Endothelial cell of umbilical vein (primary cell): ENCODE data around the gene ROBO2. TPM values are rescaled to one million over a fixed set of nuclear protein-coding genes. Genes with fewer than 3 reads are reported as not detected.

Source experiments
- BruUV-seq: library from RNA; stranded (reverse); fragments of 400-500 nt; replicated peaks from 2 replicates; lab custom pipeline; 2021; lab: Mats Ljungman, UMichigan
- CTCF ChIA-PET: fragments of 300-600, 350-600 bp; sonication (Branson Sonifier 250); formaldehyde crosslinking; loops from one replicate; lab custom pipeline; 2021; ENCODE audit warnings: antibody characterized with exemption, inconsistent platforms; lab: Charles Lee
- POLR2A ChIA-PET: fragments of 300-600, 350-600 bp; sonication (Branson Sonifier 250); formaldehyde crosslinking; loops from one replicate; lab custom pipeline; 2021; ENCODE audit warnings: antibody characterized with exemption, inconsistent platforms; lab: Charles Lee
- DNase-seq: peaks from one replicate; pipeline ENCODE4 v3.0.0-alpha.2; 2011; ENCODE audit warnings: low read depth, low spot score
- FAIRE-seq: peaks from 2 replicates; lab custom pipeline; 2011; peaks lifted over from hg19 to GRCh38; lab: Jason Lieb, UNC
- H2AFZ ChIP-seq: 2 replicates; pipeline ENCODE4 v1.6.0; 2012; ENCODE audit warnings: low read depth, low read length, control low read depth, inconsistent platforms
- H3K27ac ChIP-seq: 2 replicates; pipeline ENCODE4 v1.5.1; 2011; ENCODE audit warnings: low read depth, mild to moderate bottlenecking, control low read depth, low read length, moderate library complexity; ENCODE audit not compliant: insufficient read depth
- H3K27me3 ChIP-seq, 2 experiments: 2 replicates each; pipeline versions ENCODE4 v1.6.0 to v1.6.1; 2011; ENCODE audit warnings: low read length in 2 of 2, mixed read lengths in 1 of 2; ENCODE audit not compliant: control insufficient read depth in 2 of 2, insufficient read depth in 2 of 2
- H3K36me3 ChIP-seq, 2 experiments: 2 replicates in 1 of 2; 3 replicates in 1 of 2; pipeline ENCODE4 v1.5.1; 2011; ENCODE audit warnings: low read length in 2 of 2, mild to moderate bottlenecking in 1 of 2, moderate library complexity in 1 of 2; ENCODE audit not compliant: control insufficient read depth in 2 of 2, insufficient read depth in 2 of 2; ENCODE audit errors: extremely low read depth in 1 of 2
- H3K4me1 ChIP-seq: 3 replicates; pipeline ENCODE4 v1.5.1; 2011; ENCODE audit warnings: mild to moderate bottlenecking, low read length; ENCODE audit not compliant: control insufficient read depth, insufficient read depth; ENCODE audit errors: extremely low read depth
- H3K4me2 ChIP-seq: 2 replicates; pipeline ENCODE4 v1.6.1; 2011; ENCODE audit warnings: low read length, control low read depth, mixed read lengths; ENCODE audit not compliant: insufficient read depth
- H3K4me3 ChIP-seq, 3 experiments: fragments of 200-600 bp in 1 of 3; sonication (generic), shearing (Covaris generic) in 1 of 3; replicated peaks in 1 of 3; 2 replicates each; pipeline ENCODE4 v1.5.1; 2011 to 2016; ENCODE audit warnings: control low read depth in 3 of 3, low read length in 3 of 3, mild to moderate bottlenecking in 2 of 3, inconsistent platforms in 1 of 3, low read depth in 1 of 3, moderate library complexity in 1 of 3; ENCODE audit not compliant: insufficient read depth in 1 of 3
- H3K79me2 ChIP-seq: 2 replicates; pipeline ENCODE4 v1.6.0; 2012; ENCODE audit warnings: low read length, inconsistent platforms; ENCODE audit not compliant: control insufficient read depth, insufficient read depth
- H3K9ac ChIP-seq: replicated peaks from 2 replicates; pipeline ENCODE3; 2011; ENCODE audit warnings: low read length, control low read depth; ENCODE audit not compliant: insufficient read depth; ENCODE audit errors: extremely low read depth
- H3K9me1 ChIP-seq: replicated peaks from 3 replicates; pipeline ENCODE4 v1.6.0; 2011; ENCODE audit warnings: mild to moderate bottlenecking, low read length; ENCODE audit not compliant: control insufficient read depth, insufficient read depth; ENCODE audit errors: extremely low read depth
- H3K9me3 ChIP-seq: replicated peaks from 2 replicates; pipeline ENCODE4 v1.5.1; 2012; ENCODE audit warnings: low read length, inconsistent platforms; ENCODE audit not compliant: control insufficient read depth, insufficient read depth
- H4K20me1 ChIP-seq: replicated peaks from 2 replicates; pipeline ENCODE3; 2011; ENCODE audit warnings: mild to moderate bottlenecking, low read length; ENCODE audit not compliant: control insufficient read depth, insufficient read depth; ENCODE audit errors: extremely low read depth
- CTCF ChIP-seq, 2 donors: IDR thresholded peaks; 1 replicate in 1 of 2; 2 replicates in 1 of 2; pipeline ENCODE4 v1.5.1; 2011; ENCODE audit warnings: low read length in 2 of 2, mild to moderate bottlenecking in 2 of 2, moderate library complexity in 2 of 2, control low read depth in 1 of 2, inconsistent platforms in 1 of 2, low read depth in 1 of 2; ENCODE audit not compliant: insufficient read depth in 1 of 2; ENCODE audit errors: extremely low read depth in 1 of 2
- EZH2 ChIP-seq: IDR thresholded peaks from 2 replicates; pipeline ENCODE4 v1.6.1; 2012; ENCODE audit warnings: borderline replicate concordance, low read depth, mild to moderate bottlenecking, moderate library complexity, low read length, inconsistent platforms; ENCODE audit not compliant: severe bottlenecking
- FOS ChIP-seq: IDR thresholded peaks from 2 replicates; pipeline ENCODE4 v1.6.1; 2011; ENCODE audit warnings: mild to moderate bottlenecking, low read length, moderate library complexity, borderline replicate concordance; ENCODE audit not compliant: insufficient read depth
- GATA2 ChIP-seq: IDR thresholded peaks from 2 replicates; pipeline ENCODE4 v1.7.0; 2011; ENCODE audit warnings: low read depth, mild to moderate bottlenecking, moderate library complexity, mixed read lengths, low read length; ENCODE audit not compliant: insufficient read length, insufficient read depth
- JUN ChIP-seq: IDR thresholded peaks from 2 replicates; pipeline ENCODE4 v1.6.1; 2011; ENCODE audit warnings: borderline replicate concordance, low read depth; ENCODE audit not compliant: insufficient read length, insufficient read depth
- MYC ChIP-seq: IDR thresholded peaks from one replicate; pipeline ENCODE4 v1.6.1; 2011; ENCODE audit warnings: mild to moderate bottlenecking, low read depth, low read length
- POLR2A ChIP-seq: IDR thresholded peaks from 2 replicates; pipeline ENCODE4 v1.6.1; 2012; ENCODE audit warnings: low read depth, mild to moderate bottlenecking, control low read depth, low read length
- POLR2AphosphoS5 ChIP-seq: IDR thresholded peaks from 2 replicates; pipeline ENCODE4 v1.6.1; 2012; ENCODE audit warnings: low read depth, mild to moderate bottlenecking, control low read depth, low read length, moderate library complexity; ENCODE audit not compliant: insufficient read depth
- dilution Hi-C: fragments of 300-500 bp; cut with MboI; formaldehyde crosslinking; loops from one replicate; pipeline ENCODE4 v1.15.0; 2019; ENCODE audit warnings: low sequenced_read_pairs; ENCODE audit not compliant: extremely low pct_ligation_motif_present
- intact Hi-C: fragments of 100-400 bp; cut with micrococcal nuclease; formaldehyde crosslinking; loops from one replicate; pipeline ENCODE4 v1.10.0; 2022
- polyA plus RNA-seq, 4 experiments: library from polyadenylated mRNA; depleted of rRNA in 3 of 4; stranded (reverse) in 3 of 4; unstranded in 1 of 4; fragments of >200 nt; gene quantifications; 2 replicates each; pipeline versions ENCODE4 v1.2.1 to v1.2.3, GENCODE V29; 2011 to 2012; ENCODE audit warnings: missing spikeins in 1 of 4
- total RNA-seq: library from RNA; stranded (reverse); gene quantifications from 2 replicates; pipeline ENCODE4 v1.2.3, GENCODE V29; 2021

The ROBO2 gene
- total and polyA plus RNA-seq, 2 donors (not counting 3 experiments of a cell fraction or from before 2014, with no cell fraction given): not detected

GRCh38 chr3:77376511-77376910, 336.6 kb downstream of the ROBO2 start:
- TF ChIP-seq CTCF (IDR thresholded peaks at IDR 0.05; ENCODE audit: extremely low read depth in 1 of 2, insufficient read depth in 1 of 2, low read depth in 1 of 2, low read length in 2 of 2): no peak
- TF ChIP-seq JUN: no peak
- no peak for TF ChIP-seq POLR2AphosphoS5
- no peak for TF ChIP-seq FOS
- TF ChIP-seq MYC: no peak
- no peak for TF ChIP-seq EZH2
- TF ChIP-seq POLR2A: no peak
- no peak for TF ChIP-seq GATA2
- FAIRE-seq: no peak

More at GRCh38 chr3:77376511-77376910, 336.6 kb downstream of the ROBO2 start:
- H3K27me3 ChIP-seq: no peaks in the 10 kb centered on the region
- ChIA-PET POLR2A (no interaction called here), CTCF (no interaction called here)
- H3K4me2 ChIP-seq: no peak overlapping the region
- H2AFZ ChIP-seq: no peak overlapping the region
- H3K4me1 ChIP-seq: no peaks in the 10 kb centered on the region
- H4K20me1 ChIP-seq: no peaks in the 10 kb centered on the region
- H3K4me3 ChIP-seq: no peak overlapping the region
- no peaks in the 10 kb centered on the region for H3K9me1 ChIP-seq
- H3K79me2 ChIP-seq: no peaks in the 10 kb centered on the region
- no peak for DNase-seq
- H3K9me3 ChIP-seq: peaks cover 2% of the 10 kb centered on the region
- dilution Hi-C loops (no loop called here), intact Hi-C loops (no loop called here)
- no peak overlapping the region for H3K9ac ChIP-seq
- H3K27ac ChIP-seq: no peak overlapping the region
- no peaks in the 10 kb centered on the region for H3K36me3 ChIP-seq
- BruUV-seq: no TSS peak
